Hepatocyte (in vitro differentiated cells): ENCODE results near the gene PLEKHG4B. TPM values are rescaled to one million over a fixed set of nuclear protein-coding genes. Genes with fewer than 3 reads are reported as not detected.

Experiments used
- DNase-seq: peaks from one replicate; pipeline ENCODE4 v3.0.0-alpha.2; 2016; ENCODE audit warnings: low spot score
- H2AFZ ChIP-seq: fragments of 200-600 bp; sonication (generic); 2 replicates; pipeline ENCODE4 v1.6.0; 2016; ENCODE audit warnings: antibody characterized with exemption, mild to moderate bottlenecking
- H3K27ac ChIP-seq: fragments of 200-600 bp; sonication (generic); 2 replicates; pipeline ENCODE4 v1.5.1; 2016; ENCODE audit warnings: mild to moderate bottlenecking
- H3K27me3 ChIP-seq: fragments of 200-600 bp; sonication (generic); 2 replicates; pipeline ENCODE4 v1.6.1; 2016
- H3K36me3 ChIP-seq: fragments of 200-600 bp; sonication (generic); replicated peaks from 2 replicates; pipeline ENCODE4 v1.5.1; 2016; ENCODE audit warnings: low read depth; ENCODE audit not compliant: insufficient read depth
- H3K4me1 ChIP-seq: fragments of 200-600 bp; sonication (generic); 2 replicates; pipeline ENCODE4 v1.5.1; 2016; ENCODE audit warnings: mild to moderate bottlenecking, moderate library complexity; ENCODE audit not compliant: insufficient read depth
- H3K4me2 ChIP-seq: fragments of 200-600 bp; sonication (generic); 2 replicates; pipeline ENCODE4 v1.6.0; 2016
- H3K4me3 ChIP-seq: fragments of 200-600 bp; sonication (generic); 2 replicates; pipeline ENCODE4 v1.5.1; 2016; ENCODE audit warnings: mild to moderate bottlenecking
- H3K79me2 ChIP-seq: fragments of 200-600 bp; sonication (generic); 2 replicates; pipeline ENCODE4 v1.6.0; 2017; ENCODE audit warnings: mild to moderate bottlenecking
- H3K9me2 ChIP-seq: fragments of 200-600 bp; sonication (generic); replicated peaks from 2 replicates; pipeline ENCODE4 v1.6.0; 2017; ENCODE audit warnings: mild to moderate bottlenecking; ENCODE audit not compliant: insufficient read depth
- H3K9me3 ChIP-seq: fragments of 200-600 bp; sonication (generic); 2 replicates; pipeline ENCODE4 v1.5.1; 2016; ENCODE audit warnings: low read depth, mild to moderate bottlenecking
- H4K20me1 ChIP-seq: fragments of 200-600 bp; sonication (generic); 2 replicates; pipeline ENCODE4 v1.6.0; 2016; ENCODE audit warnings: mild to moderate bottlenecking; ENCODE audit not compliant: insufficient read depth, poor library complexity, severe bottlenecking
- EZH2 ChIP-seq: fragments of 200-600 bp; sonication (generic); IDR thresholded peaks from 2 replicates; pipeline ENCODE4 v1.6.1; 2016; ENCODE audit warnings: antibody characterized with exemption, mild to moderate bottlenecking, borderline replicate concordance
- EZH2phosphoT487 ChIP-seq: fragments of 200-600 bp; sonication (generic); IDR thresholded peaks from one replicate; pipeline ENCODE4 v1.6.1; 2018; ENCODE audit warnings: antibody characterized with exemption, mild to moderate bottlenecking, low read depth, moderate library complexity; ENCODE audit not compliant: unreplicated experiment, severe bottlenecking
- WGBS: methylation state at CpG from one replicate; pipeline ENCODE4 v1.1.6; 2016; ENCODE audit warnings: low lambda C conversion rate; ENCODE audit errors: missing lambda C conversion rate; 5-methylcytosine and 5-hydroxymethylcytosine counted together
- polyA plus RNA-seq: library from polyadenylated mRNA; unstranded; fragments of >200 nt; fragmentation: Nextera tagmentation; extraction: Ambion mirVana; gene quantifications from 2 replicates; pipeline ENCODE4 v1.2.1, GENCODE V29; 2016
- total RNA-seq: library from RNA; depleted of rRNA; stranded (reverse); fragments of >200 nt; gene quantifications from 2 replicates; pipeline ENCODE4 v1.2.3, GENCODE V29; 2014
- TF ChIP-seq, protein P1 (sequence below): fragments of 200-600 bp; sonication (generic); IDR thresholded peaks from 2 replicates; pipeline ENCODE4 v1.5.1; 2016; ENCODE audit warnings: antibody characterized with exemption, mild to moderate bottlenecking; ENCODE audit not compliant: poor library complexity

PLEKHG4B gene
- total and polyA plus RNA-seq, 2 experiments from 2014 or later, result 3.6 to 4.0 TPM

DNA sequence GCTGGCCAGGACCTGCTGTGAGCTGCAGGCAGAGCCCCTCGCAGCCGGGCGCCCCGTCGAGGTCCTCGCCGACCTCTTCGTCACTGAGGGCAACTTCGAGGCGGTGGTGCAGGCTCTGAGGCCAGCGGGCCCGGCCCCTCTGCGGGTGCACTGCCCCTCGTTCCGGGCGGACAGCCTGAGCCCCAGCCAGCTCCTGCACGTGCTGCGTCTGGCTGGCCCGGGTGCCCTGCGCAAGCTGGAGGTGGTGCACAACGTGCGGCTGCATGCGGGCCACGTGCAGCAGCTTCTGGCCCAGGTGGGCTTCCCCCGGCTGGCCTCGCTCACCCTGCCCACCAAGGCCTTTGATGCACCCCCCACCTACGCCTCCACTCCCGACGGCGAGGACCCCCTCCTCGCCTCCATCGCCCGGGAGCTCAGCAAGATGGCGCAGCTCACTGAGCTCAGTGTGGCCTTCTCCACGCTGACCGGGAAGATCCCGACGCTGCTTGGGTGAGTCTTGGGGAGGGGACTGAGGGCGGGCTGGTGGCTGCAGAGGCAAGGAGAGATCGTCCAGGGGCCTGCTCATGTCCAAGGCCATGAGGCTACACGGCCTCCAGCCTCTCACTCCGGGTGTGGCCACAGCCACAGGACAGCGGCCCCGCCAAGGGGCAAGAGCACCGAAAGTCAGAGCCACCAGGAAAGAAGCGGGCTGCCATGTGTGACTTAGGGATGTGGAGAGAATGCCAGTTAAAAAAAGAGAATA lies 100.2 kb downstream of the PLEKHG4B start:
- Histone ChIP-seq H3K4me3 (no peak overlapping the region), H3K4me2 (no peak overlapping the region), H3K27ac (no peak overlapping the region), H3K9me2 (no peaks in the 10 kb centered on the region), H3K79me2 (no peaks in the 10 kb centered on the region), H4K20me1 (no peaks in the 10 kb centered on the region), H2AFZ (no peak overlapping the region), H3K27me3 (no peaks in the 10 kb centered on the region), H3K9me3 (no peaks in the 10 kb centered on the region), H3K4me1 (no peaks in the 10 kb centered on the region), H3K36me3 (no peaks in the 10 kb centered on the region)
- TF ChIP-seq EZH2phosphoT487, result no peak
- TF ChIP-seq EZH2, result no peak
- TF ChIP-seq, protein P1, sequence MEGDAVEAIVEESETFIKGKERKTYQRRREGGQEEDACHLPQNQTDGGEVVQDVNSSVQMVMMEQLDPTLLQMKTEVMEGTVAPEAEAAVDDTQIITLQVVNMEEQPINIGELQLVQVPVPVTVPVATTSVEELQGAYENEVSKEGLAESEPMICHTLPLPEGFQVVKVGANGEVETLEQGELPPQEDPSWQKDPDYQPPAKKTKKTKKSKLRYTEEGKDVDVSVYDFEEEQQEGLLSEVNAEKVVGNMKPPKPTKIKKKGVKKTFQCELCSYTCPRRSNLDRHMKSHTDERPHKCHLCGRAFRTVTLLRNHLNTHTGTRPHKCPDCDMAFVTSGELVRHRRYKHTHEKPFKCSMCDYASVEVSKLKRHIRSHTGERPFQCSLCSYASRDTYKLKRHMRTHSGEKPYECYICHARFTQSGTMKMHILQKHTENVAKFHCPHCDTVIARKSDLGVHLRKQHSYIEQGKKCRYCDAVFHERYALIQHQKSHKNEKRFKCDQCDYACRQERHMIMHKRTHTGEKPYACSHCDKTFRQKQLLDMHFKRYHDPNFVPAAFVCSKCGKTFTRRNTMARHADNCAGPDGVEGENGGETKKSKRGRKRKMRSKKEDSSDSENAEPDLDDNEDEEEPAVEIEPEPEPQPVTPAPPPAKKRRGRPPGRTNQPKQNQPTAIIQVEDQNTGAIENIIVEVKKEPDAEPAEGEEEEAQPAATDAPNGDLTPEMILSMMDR, result no peak
- 96% methylated on average over 44 of the region's 46 CpGs for WGBS
- DNase-seq, result no peak

DNA sequence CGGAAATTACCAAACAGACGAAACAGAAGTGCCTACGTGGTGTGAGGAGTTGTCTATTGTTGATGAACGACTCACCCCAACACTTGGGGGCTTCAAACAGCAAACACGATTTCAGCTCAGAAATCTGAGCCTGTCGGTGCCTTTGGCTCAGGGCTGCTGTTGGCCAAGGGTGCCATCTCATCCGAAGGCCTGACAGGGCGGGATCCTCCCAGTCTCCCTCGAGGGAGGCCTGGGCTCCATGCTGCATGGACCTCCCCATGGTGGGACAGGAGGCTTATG lies 100.7 kb downstream of the PLEKHG4B start:
- no peak overlapping the region for H3K27ac ChIP-seq
- no peak for DNase-seq
- H3K4me2 ChIP-seq, result no peak overlapping the region
- 85% methylated on average over 9 of the region's 9 CpGs for WGBS
- H2AFZ ChIP-seq, result no peak overlapping the region
- H3K4me1 ChIP-seq, result no peaks in the 10 kb centered on the region
- TF ChIP-seq EZH2phosphoT487, result no peak
- TF ChIP-seq EZH2, result no peak
- TF ChIP-seq, protein P1, result no peak
- no peaks in the 10 kb centered on the region for H3K27me3 ChIP-seq
- no peak overlapping the region for H3K4me3 ChIP-seq
- no peaks in the 10 kb centered on the region for H4K20me1 ChIP-seq
- no peaks in the 10 kb centered on the region for H3K79me2 ChIP-seq
- H3K9me2 ChIP-seq, result no peaks in the 10 kb centered on the region
- H3K9me3 ChIP-seq, result no peaks in the 10 kb centered on the region
- H3K36me3 ChIP-seq, result no peaks in the 10 kb centered on the region

DNA sequence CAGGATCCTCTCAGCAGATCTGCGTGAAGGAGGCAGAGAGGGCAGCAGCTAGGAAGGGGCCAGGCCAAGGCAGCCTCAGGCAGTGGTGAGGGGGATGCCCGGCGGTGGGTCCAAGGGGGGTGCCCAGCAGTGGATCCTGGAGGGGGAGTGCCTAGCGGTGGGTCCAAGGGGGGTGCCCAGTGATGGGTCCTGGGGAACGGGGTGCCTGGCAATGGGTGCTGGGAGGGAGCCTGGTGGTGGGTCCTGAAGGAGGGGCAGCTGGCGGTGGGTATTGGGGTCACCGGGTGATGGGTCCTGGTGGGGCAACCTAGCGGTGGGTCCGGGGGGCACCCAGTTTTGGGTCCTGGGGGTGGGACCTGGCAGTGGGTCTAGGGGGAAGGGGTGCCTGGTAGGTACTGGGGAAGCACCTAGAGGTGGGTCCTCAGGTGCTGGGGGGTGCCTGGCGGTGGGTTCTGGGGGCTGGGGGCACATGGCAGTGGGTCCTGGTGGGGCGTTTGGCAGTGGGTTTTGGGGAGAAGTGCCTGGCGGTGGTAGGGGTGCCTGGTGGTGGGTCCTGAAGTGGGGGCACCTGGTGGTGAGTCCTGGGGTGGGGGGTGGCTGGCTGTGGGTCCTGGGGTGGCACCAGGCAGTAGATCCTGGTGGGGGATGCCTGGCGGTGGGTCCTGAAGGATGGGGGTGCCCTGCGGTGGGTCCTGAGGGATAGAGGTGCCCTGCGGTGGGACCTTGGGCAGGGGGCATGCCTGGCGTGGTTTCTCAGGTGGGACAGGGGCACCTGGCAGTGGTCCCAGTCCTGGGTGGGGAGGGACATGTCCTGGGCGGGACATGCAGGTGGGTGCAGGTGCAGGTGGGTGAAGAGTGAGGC lies 101.2 kb downstream of the PLEKHG4B start:
- Histone ChIP-seq H3K79me2 (no peaks in the 10 kb centered on the region), H3K4me2 (no peak overlapping the region), H3K36me3 (no peaks in the 10 kb centered on the region), H4K20me1 (no peaks in the 10 kb centered on the region), H3K9me2 (no peaks in the 10 kb centered on the region), H3K27ac (no peak overlapping the region), H3K9me3 (no peaks in the 10 kb centered on the region), H3K4me1 (no peaks in the 10 kb centered on the region), H3K27me3 (no peaks in the 10 kb centered on the region), H2AFZ (no peak overlapping the region), H3K4me3 (no peak overlapping the region)
- no peak for DNase-seq
- TF ChIP-seq EZH2 (no peak), EZH2phosphoT487 (no peak)
- TF ChIP-seq, protein P1, result no peak
- 95% methylated on average over 8 of the region's 17 CpGs for WGBS
